Lower leg skin (tissue), 3 donors: Measurements from ENCODE around the gene CERK.

Experiments
- CTCF ChIP-seq, 3 donors: fragments of 450-650 bp; IDR thresholded peaks; one replicate each; pipeline ENCODE4 v1.5.1; 2016; ENCODE audit warnings: antibody characterized with exemption in 3 of 3, mild to moderate bottlenecking in 3 of 3, moderate library complexity in 2 of 3
- POLR2A ChIP-seq, 2 donors: fragments of 450-650 bp; IDR thresholded peaks; one replicate each; pipeline ENCODE4 v1.6.1; 2016 to 2017; ENCODE audit warnings: antibody characterized with exemption in 2 of 2, mild to moderate bottlenecking in 1 of 2, moderate library complexity in 1 of 2

GRCh38 chr22:46687048-46687444 lies 51.0 kb downstream of the CERK start:
- TF ChIP-seq CTCF (IDR thresholded peaks at IDR 0.05), result no peak
- no peak for TF ChIP-seq POLR2A (IDR thresholded peaks at IDR 0.05)
